Loucy (cell line): ENCODE results near the gene TAF11L3.
"Not testable (repeated sequence)": the region's sequence is repeated elsewhere in the genome, so short reads cannot be mapped to it uniquely, and the experiment has no call there.

Source experiments
- EZH2phosphoT487 ChIP-seq: fragments of 200-600 bp; IDR thresholded peaks from 2 replicates; pipeline ENCODE4 v1.6.1; 2018; ENCODE audit warnings: antibody characterized with exemption, mild to moderate bottlenecking, moderate library complexity, borderline replicate concordance
- TF ChIP-seq, protein P1 (sequence below): fragments of 200-600 bp; sonication (generic); conservative IDR thresholded peaks from 2 replicates; pipeline ENCODE4 v1.5.1; 2014; ENCODE audit warnings: mild to moderate bottlenecking, antibody characterized with exemption, low read length

DNA sequence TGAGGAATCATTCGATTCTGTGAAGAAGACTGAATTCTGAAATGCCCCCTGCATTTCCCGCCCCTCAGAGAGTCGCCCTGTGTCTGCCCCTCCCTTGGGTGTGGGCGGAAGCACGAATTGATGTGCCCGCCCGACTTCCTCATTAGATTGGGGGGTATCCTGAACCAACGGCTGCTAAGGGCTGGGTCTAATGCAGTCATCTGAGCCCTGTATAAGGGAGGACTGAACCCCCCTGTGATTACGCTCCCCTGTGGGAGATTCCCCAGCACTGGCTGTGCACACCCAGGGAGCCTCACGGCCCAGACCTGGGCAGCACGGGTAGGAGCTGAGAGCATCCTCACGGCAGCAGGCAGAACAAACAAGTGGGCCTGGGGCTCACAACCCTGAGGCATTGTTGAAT is 641 bp upstream of the TAF11L3 start:
- TF ChIP-seq, protein P1, sequence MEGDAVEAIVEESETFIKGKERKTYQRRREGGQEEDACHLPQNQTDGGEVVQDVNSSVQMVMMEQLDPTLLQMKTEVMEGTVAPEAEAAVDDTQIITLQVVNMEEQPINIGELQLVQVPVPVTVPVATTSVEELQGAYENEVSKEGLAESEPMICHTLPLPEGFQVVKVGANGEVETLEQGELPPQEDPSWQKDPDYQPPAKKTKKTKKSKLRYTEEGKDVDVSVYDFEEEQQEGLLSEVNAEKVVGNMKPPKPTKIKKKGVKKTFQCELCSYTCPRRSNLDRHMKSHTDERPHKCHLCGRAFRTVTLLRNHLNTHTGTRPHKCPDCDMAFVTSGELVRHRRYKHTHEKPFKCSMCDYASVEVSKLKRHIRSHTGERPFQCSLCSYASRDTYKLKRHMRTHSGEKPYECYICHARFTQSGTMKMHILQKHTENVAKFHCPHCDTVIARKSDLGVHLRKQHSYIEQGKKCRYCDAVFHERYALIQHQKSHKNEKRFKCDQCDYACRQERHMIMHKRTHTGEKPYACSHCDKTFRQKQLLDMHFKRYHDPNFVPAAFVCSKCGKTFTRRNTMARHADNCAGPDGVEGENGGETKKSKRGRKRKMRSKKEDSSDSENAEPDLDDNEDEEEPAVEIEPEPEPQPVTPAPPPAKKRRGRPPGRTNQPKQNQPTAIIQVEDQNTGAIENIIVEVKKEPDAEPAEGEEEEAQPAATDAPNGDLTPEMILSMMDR, result not testable (repeated sequence)
- TF ChIP-seq EZH2phosphoT487, result not testable (repeated sequence)
